HEK293 (cell line): ENCODE results near the gene MAMDC2.
A peak's percentile ranks its signal among the peaks of the same experiment; 100 is the strongest.

Experiments used
- CTCF ChIA-PET: fragments of 350-600 bp; formaldehyde crosslinking; extraction: SDS; loops from one replicate; lab custom pipeline; 2021; ENCODE audit warnings: antibody characterized with exemption; lab: Yijun Ruan, JAX
- POLR2A ChIA-PET: fragments of 300-600 bp; formaldehyde crosslinking; extraction: SDS; loops from one replicate; lab custom pipeline; 2020; ENCODE audit warnings: antibody characterized with exemption, inconsistent platforms; lab: Yijun Ruan, JAX
- H3K27ac ChIP-seq: fragments of 200-500 bp; sonication (Bioruptor generic); 2 replicates; pipeline ENCODE4 v1.5.1; 2014; ENCODE audit warnings: low read depth, low read length, control low read depth, inconsistent platforms; ENCODE audit errors: extremely low read depth
- H3K36me3 ChIP-seq, 2 experiments: fragments of 200-500 bp in 1 of 2; sonication (Bioruptor generic) in 1 of 2; 1 replicate in 1 of 2; 2 replicates in 1 of 2; pipeline ENCODE4 v1.5.1; 2014 to 2017; ENCODE audit warnings: inconsistent platforms in 2 of 2, low read length in 2 of 2; ENCODE audit not compliant: control insufficient read depth in 2 of 2, insufficient read depth in 1 of 2
- H3K4me1 ChIP-seq: fragments of 200-500 bp; sonication (Bioruptor generic); 2 replicates; pipeline ENCODE4 v1.5.1; 2014; ENCODE audit warnings: mild to moderate bottlenecking, low read length, inconsistent platforms; ENCODE audit not compliant: control insufficient read depth, insufficient read depth
- H3K4me3 ChIP-seq: 2 replicates; pipeline ENCODE4 v1.5.1; 2011; ENCODE audit warnings: low read depth, mild to moderate bottlenecking, control low read depth, low read length, moderate library complexity
- H3K9me3 ChIP-seq: fragments of 200-500 bp; sonication (Bioruptor generic); 2 replicates; pipeline ENCODE4 v1.5.1; 2014; ENCODE audit warnings: low read depth, low read length, inconsistent platforms; ENCODE audit not compliant: control insufficient read depth, insufficient read depth
- KLF10 ChIP-seq: fragments of 450-650 bp; IDR thresholded peaks from 2 replicates; pipeline ENCODE4 v1.5.1; 2018; ENCODE audit warnings: missing biosample characterization, mild to moderate bottlenecking, missing genetic modification characterization
- KLF9 ChIP-seq: fragments of 450-650 bp; formaldehyde crosslinking; IDR thresholded peaks from 2 replicates; pipeline ENCODE4 v1.5.1; 2016; ENCODE audit warnings: missing biosample characterization, missing genetic modification characterization, low read depth
- OSR2 ChIP-seq: fragments of 450-650 bp; formaldehyde crosslinking; IDR thresholded peaks from 2 replicates; pipeline ENCODE4 v1.5.1; 2016; ENCODE audit warnings: missing biosample characterization, missing genetic modification characterization
- PRDM1 ChIP-seq: fragments of 450-650 bp; formaldehyde crosslinking; IDR thresholded peaks from 2 replicates; pipeline ENCODE4; 2016; ENCODE audit warnings: missing biosample characterization, missing genetic modification characterization
- RBAK ChIP-seq: fragments of 450-650 bp; formaldehyde crosslinking; IDR thresholded peaks from 2 replicates; pipeline ENCODE4 v1.5.1; 2016; ENCODE audit warnings: missing biosample characterization, missing genetic modification characterization
- SALL2 ChIP-seq: fragments of 450-650 bp; formaldehyde crosslinking; IDR thresholded peaks from 2 replicates; pipeline ENCODE4 v1.5.0; 2017; ENCODE audit warnings: missing biosample characterization, mild to moderate bottlenecking, missing genetic modification characterization, borderline replicate concordance
- ZNF114 ChIP-seq: fragments of 450-650 bp; formaldehyde crosslinking; IDR thresholded peaks from 2 replicates; pipeline ENCODE4 v1.5.0; 2017; ENCODE audit warnings: missing biosample characterization, missing genetic modification characterization
- ZNF19 ChIP-seq: fragments of 450-650 bp; formaldehyde crosslinking; IDR thresholded peaks from 2 replicates; pipeline ENCODE4; 2016; ENCODE audit warnings: missing biosample characterization, missing genetic modification characterization, low read depth
- ZNF211 ChIP-seq: fragments of 450-650 bp; formaldehyde crosslinking; IDR thresholded peaks from 2 replicates; pipeline ENCODE4 v1.5.1; 2016; ENCODE audit warnings: low read depth, missing biosample characterization, missing genetic modification characterization
- ZNF223 ChIP-seq: fragments of 450-650 bp; formaldehyde crosslinking; IDR thresholded peaks from 2 replicates; pipeline ENCODE4 v1.5.1; 2016; ENCODE audit warnings: missing biosample characterization, missing genetic modification characterization
- ZNF426 ChIP-seq: fragments of 450-650 bp; formaldehyde crosslinking; IDR thresholded peaks from 2 replicates; pipeline ENCODE4 v1.5.1; 2017; ENCODE audit warnings: missing biosample characterization, missing genetic modification characterization, mild to moderate bottlenecking, inconsistent platforms, moderate library complexity
- ZNF544 ChIP-seq: fragments of 450-650 bp; formaldehyde crosslinking; IDR thresholded peaks from 2 replicates; pipeline ENCODE4 v1.5.0; 2017; ENCODE audit warnings: missing biosample characterization, missing genetic modification characterization
- ZNF548 ChIP-seq: fragments of 450-650 bp; formaldehyde crosslinking; IDR thresholded peaks from 2 replicates; pipeline ENCODE4 v1.5.1; 2016; ENCODE audit warnings: missing biosample characterization, missing genetic modification characterization
- ZNF561 ChIP-seq: fragments of 450-650 bp; IDR thresholded peaks from 2 replicates; pipeline ENCODE4 v1.5.1; 2018; ENCODE audit warnings: missing biosample characterization, missing genetic modification characterization, borderline replicate concordance
- ZNF585B ChIP-seq: fragments of 450-650 bp; formaldehyde crosslinking; IDR thresholded peaks from 2 replicates; pipeline ENCODE4 v1.5.1; 2016; ENCODE audit warnings: missing biosample characterization, missing genetic modification characterization
- ZNF707 ChIP-seq: fragments of 450-650 bp; formaldehyde crosslinking; IDR thresholded peaks from 2 replicates; pipeline ENCODE4 v1.5.1; 2016; ENCODE audit warnings: missing biosample characterization, missing genetic modification characterization
- ZSCAN16 ChIP-seq: fragments of 450-650 bp; formaldehyde crosslinking; IDR thresholded peaks from 2 replicates; pipeline ENCODE4 v1.5.1; 2016; ENCODE audit warnings: missing biosample characterization, missing genetic modification characterization
- TF ChIP-seq, protein P1 (sequence below): fragments of 450-650 bp; formaldehyde crosslinking; IDR thresholded peaks from 2 replicates; pipeline ENCODE4 v1.5.1; 2016; ENCODE audit warnings: missing biosample characterization, missing genetic modification characterization
- TF ChIP-seq, protein P2 (sequence below): fragments of 450-650 bp; formaldehyde crosslinking; IDR thresholded peaks from 2 replicates; pipeline ENCODE4 v1.5.1; 2016; ENCODE audit warnings: missing biosample characterization, missing genetic modification characterization, low read depth
- TF ChIP-seq, protein P3 (sequence below): fragments of 450-650 bp; IDR thresholded peaks from 2 replicates; pipeline ENCODE4 v1.5.1; 2018; ENCODE audit warnings: missing biosample characterization, missing genetic modification characterization
- TF ChIP-seq, protein P4 (sequence below): fragments of 450-650 bp; formaldehyde crosslinking; IDR thresholded peaks from 2 replicates; pipeline ENCODE4 v1.5.1; 2016; ENCODE audit warnings: missing biosample characterization, missing genetic modification characterization, borderline replicate concordance

MAMDC2 gene

DNA sequence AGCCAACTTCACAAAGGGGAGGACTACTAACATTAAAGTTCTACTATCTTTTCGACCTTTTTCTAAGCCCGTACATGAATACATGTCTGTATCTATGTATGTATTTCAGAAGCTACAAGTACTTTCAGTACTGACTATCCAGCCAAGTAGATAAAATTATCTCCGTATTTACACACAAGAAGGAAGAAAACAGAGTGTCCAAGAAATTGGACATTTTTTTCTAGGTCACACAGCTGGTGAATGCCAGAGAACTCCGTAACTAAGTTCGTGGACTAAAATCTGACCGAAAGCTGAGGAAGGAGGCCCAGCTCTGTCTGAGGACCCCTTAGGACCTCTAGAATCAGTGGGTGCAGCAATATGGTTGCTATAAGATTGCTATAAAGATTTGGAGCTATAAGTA is 83.4 kb downstream of the MAMDC2 start:
- ChIA-PET CTCF (interaction anchor here (4.0 kb wide), 1 partner anchor 15 kb away, joined by 41 read pairs; no protein-coding TSS in a partner anchor), POLR2A (no interaction called here)
- no peaks in the 10 kb centered on the region for H3K4me1 ChIP-seq
- H3K36me3 ChIP-seq = no peaks in the 10 kb centered on the region
- H3K4me3 ChIP-seq = no peak overlapping the region
- no peak overlapping the region for H3K27ac ChIP-seq
- no peaks in the 10 kb centered on the region for H3K9me3 ChIP-seq
- TF ChIP-seq, protein P1, sequence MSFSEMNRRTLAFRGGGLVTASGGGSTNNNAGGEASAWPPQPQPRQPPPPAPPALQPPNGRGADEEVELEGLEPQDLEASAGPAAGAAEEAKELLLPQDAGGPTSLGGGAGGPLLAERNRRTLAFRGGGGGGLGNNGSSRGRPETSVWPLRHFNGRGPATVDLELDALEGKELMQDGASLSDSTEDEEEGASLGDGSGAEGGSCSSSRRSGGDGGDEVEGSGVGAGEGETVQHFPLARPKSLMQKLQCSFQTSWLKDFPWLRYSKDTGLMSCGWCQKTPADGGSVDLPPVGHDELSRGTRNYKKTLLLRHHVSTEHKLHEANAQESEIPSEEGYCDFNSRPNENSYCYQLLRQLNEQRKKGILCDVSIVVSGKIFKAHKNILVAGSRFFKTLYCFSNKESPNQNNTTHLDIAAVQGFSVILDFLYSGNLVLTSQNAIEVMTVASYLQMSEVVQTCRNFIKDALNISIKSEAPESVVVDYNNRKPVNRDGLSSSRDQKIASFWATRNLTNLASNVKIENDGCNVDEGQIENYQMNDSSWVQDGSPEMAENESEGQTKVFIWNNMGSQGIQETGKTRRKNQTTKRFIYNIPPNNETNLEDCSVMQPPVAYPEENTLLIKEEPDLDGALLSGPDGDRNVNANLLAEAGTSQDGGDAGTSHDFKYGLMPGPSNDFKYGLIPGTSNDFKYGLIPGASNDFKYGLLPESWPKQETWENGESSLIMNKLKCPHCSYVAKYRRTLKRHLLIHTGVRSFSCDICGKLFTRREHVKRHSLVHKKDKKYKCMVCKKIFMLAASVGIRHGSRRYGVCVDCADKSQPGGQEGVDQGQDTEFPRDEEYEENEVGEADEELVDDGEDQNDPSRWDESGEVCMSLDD (tag by site-specific recombination) = no peak
- no peak for TF ChIP-seq ZNF223 (tag by site-specific recombination)
- no peak for TF ChIP-seq KLF9
- TF ChIP-seq ZNF211 (tag by site-specific recombination) = no peak
- no peak for TF ChIP-seq ZNF19 (tag by site-specific recombination)
- TF ChIP-seq KLF10 (tag by site-specific recombination) = no peak
- no peak for TF ChIP-seq ZNF114
- no peak for TF ChIP-seq ZNF561 (tag by site-specific recombination)
- TF ChIP-seq, protein P2, sequence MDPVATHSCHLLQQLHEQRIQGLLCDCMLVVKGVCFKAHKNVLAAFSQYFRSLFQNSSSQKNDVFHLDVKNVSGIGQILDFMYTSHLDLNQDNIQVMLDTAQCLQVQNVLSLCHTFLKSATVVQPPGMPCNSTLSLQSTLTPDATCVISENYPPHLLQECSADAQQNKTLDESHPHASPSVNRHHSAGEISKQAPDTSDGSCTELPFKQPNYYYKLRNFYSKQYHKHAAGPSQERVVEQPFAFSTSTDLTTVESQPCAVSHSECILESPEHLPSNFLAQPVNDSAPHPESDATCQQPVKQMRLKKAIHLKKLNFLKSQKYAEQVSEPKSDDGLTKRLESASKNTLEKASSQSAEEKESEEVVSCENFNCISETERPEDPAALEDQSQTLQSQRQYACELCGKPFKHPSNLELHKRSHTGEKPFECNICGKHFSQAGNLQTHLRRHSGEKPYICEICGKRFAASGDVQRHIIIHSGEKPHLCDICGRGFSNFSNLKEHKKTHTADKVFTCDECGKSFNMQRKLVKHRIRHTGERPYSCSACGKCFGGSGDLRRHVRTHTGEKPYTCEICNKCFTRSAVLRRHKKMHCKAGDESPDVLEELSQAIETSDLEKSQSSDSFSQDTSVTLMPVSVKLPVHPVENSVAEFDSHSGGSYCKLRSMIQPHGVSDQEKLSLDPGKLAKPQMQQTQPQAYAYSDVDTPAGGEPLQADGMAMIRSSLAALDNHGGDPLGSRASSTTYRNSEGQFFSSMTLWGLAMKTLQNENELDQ (tag by site-specific recombination) = no peak
- no peak for TF ChIP-seq RBAK (tag by site-specific recombination)
- no peak for TF ChIP-seq ZNF707 (tag by site-specific recombination)
- no peak for TF ChIP-seq SALL2 (tag by site-specific recombination)
- no peak for TF ChIP-seq ZNF544
- no peak for TF ChIP-seq ZSCAN16 (tag by site-specific recombination)
- TF ChIP-seq, protein P3, sequence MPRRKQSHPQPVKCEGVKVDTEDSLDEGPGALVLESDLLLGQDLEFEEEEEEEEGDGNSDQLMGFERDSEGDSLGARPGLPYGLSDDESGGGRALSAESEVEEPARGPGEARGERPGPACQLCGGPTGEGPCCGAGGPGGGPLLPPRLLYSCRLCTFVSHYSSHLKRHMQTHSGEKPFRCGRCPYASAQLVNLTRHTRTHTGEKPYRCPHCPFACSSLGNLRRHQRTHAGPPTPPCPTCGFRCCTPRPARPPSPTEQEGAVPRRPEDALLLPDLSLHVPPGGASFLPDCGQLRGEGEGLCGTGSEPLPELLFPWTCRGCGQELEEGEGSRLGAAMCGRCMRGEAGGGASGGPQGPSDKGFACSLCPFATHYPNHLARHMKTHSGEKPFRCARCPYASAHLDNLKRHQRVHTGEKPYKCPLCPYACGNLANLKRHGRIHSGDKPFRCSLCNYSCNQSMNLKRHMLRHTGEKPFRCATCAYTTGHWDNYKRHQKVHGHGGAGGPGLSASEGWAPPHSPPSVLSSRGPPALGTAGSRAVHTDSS (tag by site-specific recombination) = no peak
- TF ChIP-seq ZNF548 = no peak

DNA sequence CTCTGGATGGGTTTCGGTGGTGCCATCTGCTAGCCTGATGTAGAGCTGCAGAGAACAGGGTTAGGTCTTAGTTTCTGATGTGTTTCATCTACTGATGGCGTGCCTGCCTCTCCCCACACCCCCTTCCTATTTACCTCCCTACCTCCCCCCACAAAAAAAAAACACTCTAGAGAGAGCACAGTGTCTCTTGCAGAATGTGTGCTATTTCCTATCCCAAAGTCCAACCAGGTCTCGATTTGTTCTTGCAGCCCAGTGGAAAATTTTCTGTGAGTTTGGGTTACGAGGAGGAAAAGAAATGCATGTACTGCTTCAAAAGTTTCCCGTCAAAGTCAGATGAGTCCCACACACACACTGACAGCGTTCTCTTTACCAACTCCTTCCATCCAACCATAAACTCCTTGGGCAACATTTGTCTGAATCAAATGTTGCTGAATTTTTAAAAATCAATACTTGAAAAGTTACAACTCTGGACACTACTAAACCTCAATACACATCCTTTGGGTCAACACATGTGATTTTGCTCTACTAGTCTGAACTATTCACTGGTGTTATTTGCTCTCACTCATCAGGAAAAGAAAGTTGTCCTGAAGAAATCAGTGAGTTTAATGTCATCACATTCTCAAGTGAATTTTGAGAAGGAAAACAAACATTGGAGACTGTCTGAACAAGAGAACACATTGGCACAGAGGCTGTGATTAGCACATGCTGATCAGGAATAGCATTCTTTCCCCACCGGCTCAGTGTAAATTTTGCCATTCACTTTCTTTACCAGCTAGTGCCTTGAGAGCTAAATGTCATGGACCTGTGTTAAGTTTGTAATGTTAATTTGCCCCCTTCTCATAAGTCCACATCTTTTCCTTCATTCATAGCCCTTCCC is 84.1 kb downstream of the MAMDC2 start:
- H3K4me1 ChIP-seq = no peaks in the 10 kb centered on the region
- ChIA-PET POLR2A (no interaction called here), CTCF (interaction anchor here (0.5 to 4.0 kb wide), 2 partner anchors 15 to 474 kb away, joined by 5 to 41 read pairs; no protein-coding TSS in a partner anchor)
- H3K4me3 ChIP-seq = no peak overlapping the region
- H3K9me3 ChIP-seq = no peaks in the 10 kb centered on the region
- no peaks in the 10 kb centered on the region for H3K36me3 ChIP-seq
- TF ChIP-seq ZNF426 (tag by site-specific recombination) (no peak), PRDM1 (tag by site-specific recombination) (peak; percentile 52; the same call in 1 of the 2 replicates), ZNF585B (tag by site-specific recombination) (no peak), OSR2 (tag by site-specific recombination) (no peak)
- TF ChIP-seq, protein P4, sequence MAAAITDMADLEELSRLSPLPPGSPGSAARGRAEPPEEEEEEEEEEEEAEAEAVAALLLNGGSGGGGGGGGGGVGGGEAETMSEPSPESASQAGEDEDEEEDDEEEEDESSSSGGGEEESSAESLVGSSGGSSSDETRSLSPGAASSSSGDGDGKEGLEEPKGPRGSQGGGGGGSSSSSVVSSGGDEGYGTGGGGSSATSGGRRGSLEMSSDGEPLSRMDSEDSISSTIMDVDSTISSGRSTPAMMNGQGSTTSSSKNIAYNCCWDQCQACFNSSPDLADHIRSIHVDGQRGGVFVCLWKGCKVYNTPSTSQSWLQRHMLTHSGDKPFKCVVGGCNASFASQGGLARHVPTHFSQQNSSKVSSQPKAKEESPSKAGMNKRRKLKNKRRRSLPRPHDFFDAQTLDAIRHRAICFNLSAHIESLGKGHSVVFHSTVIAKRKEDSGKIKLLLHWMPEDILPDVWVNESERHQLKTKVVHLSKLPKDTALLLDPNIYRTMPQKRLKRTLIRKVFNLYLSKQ (tag by site-specific recombination) = no peak
- H3K27ac ChIP-seq = no peak overlapping the region
